RWPE2 (cell line): ENCODE measurements around the gene MIPEP.

Experiments
- ATAC-seq: fragments of 200-7000 bp; cut with Tn5 transposase; 3 replicates; pipeline ENCODE4 v1.9.1; 2021; ENCODE audit warnings: low read depth
- DNase-seq: peaks from one replicate; pipeline ENCODE4 v3.0.0-alpha.2; 2020; ENCODE audit warnings: low spot score
- H3K27ac ChIP-seq: fragments of 450-650 bp; 2 replicates; pipeline ENCODE4 v1.5.1; 2017; ENCODE audit warnings: mild to moderate bottlenecking; ENCODE audit not compliant: poor library complexity, severe bottlenecking
- H3K27me3 ChIP-seq: fragments of 250-450 bp; sonication (Bioruptor Pico); 2 replicates; pipeline ENCODE4 v1.5.1; 2021; ENCODE audit warnings: mild to moderate bottlenecking, moderate library complexity; ENCODE audit not compliant: insufficient read depth, poor library complexity, severe bottlenecking
- H3K36me3 ChIP-seq: fragments of 250-450 bp; sonication (Bioruptor Pico); 2 replicates; pipeline ENCODE4 v1.5.1; 2020; ENCODE audit warnings: low read depth, mild to moderate bottlenecking, moderate library complexity
- H3K4me1 ChIP-seq: fragments of 250-450 bp; sonication (Bioruptor Pico); 2 replicates; pipeline ENCODE4 v1.5.1; 2021; ENCODE audit warnings: mild to moderate bottlenecking, moderate library complexity; ENCODE audit not compliant: insufficient read depth, poor library complexity, severe bottlenecking
- H3K4me3 ChIP-seq: fragments of 250-450 bp; sonication (Bioruptor Pico); 2 replicates; pipeline ENCODE4 v1.5.1; 2021; ENCODE audit warnings: mild to moderate bottlenecking, moderate library complexity; ENCODE audit not compliant: severe bottlenecking
- H3K9me3 ChIP-seq: fragments of 250-450 bp; sonication (Bioruptor Pico); 2 replicates; pipeline ENCODE4 v1.5.1; 2021; ENCODE audit warnings: mild to moderate bottlenecking, moderate library complexity; ENCODE audit not compliant: severe bottlenecking
- TF ChIP-seq, protein P1 (sequence below): fragments of 450-650 bp; IDR thresholded peaks from one replicate; pipeline ENCODE4 v1.5.1; 2017; ENCODE audit warnings: mild to moderate bottlenecking, moderate library complexity; ENCODE audit not compliant: poor library complexity, severe bottlenecking

MIPEP gene

DNA sequence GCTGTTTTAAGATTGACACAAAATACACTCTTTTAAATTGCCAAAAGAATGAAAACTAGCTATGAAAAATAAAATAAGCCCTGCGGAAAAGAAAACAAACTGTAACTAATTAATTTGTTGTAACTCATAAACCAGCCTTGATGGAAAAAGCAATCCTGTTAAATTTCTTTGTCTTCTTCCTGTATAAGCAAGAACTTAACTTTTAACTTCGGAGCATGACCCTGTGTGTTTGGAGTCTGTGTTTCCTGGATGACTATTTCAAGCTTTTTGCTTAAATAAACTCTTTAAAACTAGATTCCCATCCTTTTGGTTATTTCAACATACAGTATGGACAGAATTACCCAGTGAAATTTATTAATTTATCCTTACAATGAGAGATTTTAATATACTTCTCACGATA lies 196.4 kb downstream of the MIPEP start:
- no peak for ATAC-seq

DNA sequence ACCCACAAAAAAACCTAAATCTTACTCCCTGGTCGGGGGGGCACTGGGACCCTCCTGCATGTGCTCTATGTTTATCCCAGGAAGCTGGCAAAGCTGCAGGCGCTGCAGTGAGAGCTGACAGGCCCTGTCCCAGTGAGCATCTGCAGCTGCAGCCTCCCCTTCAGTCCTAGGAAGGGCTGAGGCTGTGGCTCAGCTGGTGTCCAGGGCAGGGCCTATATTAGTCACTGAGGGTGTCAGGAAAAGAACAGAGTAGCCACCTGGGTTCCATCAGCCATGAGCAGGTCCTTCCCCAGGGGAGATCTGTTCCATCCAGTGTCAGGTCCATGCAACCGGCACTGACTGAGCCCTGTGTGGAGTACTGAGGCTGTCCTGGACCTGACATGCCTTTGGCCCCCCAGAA lies 198.5 kb downstream of the MIPEP start:
- DNase-seq (no peak), ATAC-seq (no peak)
- no peaks in the 10 kb centered on the region for H3K9me3 ChIP-seq
- H3K4me1 ChIP-seq: no peaks in the 10 kb centered on the region
- H3K4me3 ChIP-seq: no peak overlapping the region
- TF ChIP-seq, protein P1, sequence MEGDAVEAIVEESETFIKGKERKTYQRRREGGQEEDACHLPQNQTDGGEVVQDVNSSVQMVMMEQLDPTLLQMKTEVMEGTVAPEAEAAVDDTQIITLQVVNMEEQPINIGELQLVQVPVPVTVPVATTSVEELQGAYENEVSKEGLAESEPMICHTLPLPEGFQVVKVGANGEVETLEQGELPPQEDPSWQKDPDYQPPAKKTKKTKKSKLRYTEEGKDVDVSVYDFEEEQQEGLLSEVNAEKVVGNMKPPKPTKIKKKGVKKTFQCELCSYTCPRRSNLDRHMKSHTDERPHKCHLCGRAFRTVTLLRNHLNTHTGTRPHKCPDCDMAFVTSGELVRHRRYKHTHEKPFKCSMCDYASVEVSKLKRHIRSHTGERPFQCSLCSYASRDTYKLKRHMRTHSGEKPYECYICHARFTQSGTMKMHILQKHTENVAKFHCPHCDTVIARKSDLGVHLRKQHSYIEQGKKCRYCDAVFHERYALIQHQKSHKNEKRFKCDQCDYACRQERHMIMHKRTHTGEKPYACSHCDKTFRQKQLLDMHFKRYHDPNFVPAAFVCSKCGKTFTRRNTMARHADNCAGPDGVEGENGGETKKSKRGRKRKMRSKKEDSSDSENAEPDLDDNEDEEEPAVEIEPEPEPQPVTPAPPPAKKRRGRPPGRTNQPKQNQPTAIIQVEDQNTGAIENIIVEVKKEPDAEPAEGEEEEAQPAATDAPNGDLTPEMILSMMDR: no peak
- no peak overlapping the region for H3K27ac ChIP-seq
- H3K36me3 ChIP-seq: no peaks in the 10 kb centered on the region
- no peaks in the 10 kb centered on the region for H3K27me3 ChIP-seq

More for the DNA sequence above, 196.4 kb downstream of the MIPEP start:
- Histone ChIP-seq H3K4me1 (no peaks in the 10 kb centered on the region), H3K36me3 (no peaks in the 10 kb centered on the region), H3K27me3 (no peaks in the 10 kb centered on the region), H3K9me3 (no peaks in the 10 kb centered on the region), H3K4me3 (no peak overlapping the region), H3K27ac (no peak overlapping the region)
- TF ChIP-seq, protein P1: no peak
- DNase-seq: no peak

DNA sequence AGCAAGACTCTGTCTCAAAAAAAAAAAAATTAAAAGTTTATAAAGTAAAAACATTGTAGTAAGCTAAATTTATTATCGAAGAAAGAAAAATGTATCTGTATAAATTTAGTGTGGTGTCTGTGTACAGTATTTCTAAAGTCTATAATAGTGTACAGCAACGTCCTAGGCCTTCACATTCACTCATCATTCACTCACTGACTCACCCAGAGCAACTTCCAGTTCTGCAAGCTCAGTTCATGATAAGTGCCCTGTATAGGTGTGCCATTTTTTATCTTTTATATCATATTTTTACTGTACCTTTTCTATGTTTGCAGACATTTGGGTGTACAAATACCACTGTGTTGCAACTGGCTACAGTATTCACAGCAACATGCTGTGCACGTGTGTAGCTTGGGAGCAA lies 200.9 kb downstream of the MIPEP start:
- H3K9me3 ChIP-seq: no peaks in the 10 kb centered on the region
- TF ChIP-seq, protein P1: no peak
- H3K36me3 ChIP-seq: no peaks in the 10 kb centered on the region
- no peaks in the 10 kb centered on the region for H3K27me3 ChIP-seq
- H3K4me3 ChIP-seq: no peak overlapping the region
- no peak overlapping the region for H3K27ac ChIP-seq
- DNase-seq (no peak), ATAC-seq (no peak)
- H3K4me1 ChIP-seq: no peaks in the 10 kb centered on the region

DNA sequence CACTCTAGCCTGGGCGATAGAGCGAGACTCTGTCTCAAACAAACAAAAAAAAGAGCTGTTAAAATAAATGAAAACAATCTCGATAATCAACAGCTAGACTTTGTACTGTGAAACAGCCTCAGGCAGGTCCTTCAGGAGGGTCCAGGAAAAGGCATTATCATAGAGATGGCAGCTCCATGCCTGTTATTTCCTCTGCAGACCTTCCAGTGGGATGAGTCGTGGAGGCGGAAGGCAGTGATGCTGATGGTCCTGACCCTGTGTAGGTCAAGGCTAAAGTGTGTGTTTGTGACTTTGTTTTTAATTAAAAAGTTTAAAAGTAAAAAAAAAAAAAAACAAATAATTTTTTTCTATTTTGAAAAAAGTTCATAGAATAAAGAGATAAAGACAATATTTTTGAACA lies 201.6 kb downstream of the MIPEP start:
- Histone ChIP-seq H3K9me3 (no peaks in the 10 kb centered on the region), H3K27ac (no peak overlapping the region), H3K27me3 (no peaks in the 10 kb centered on the region), H3K36me3 (no peaks in the 10 kb centered on the region), H3K4me1 (no peaks in the 10 kb centered on the region), H3K4me3 (no peak overlapping the region)
- ATAC-seq: no peak
- DNase-seq: no peak
- TF ChIP-seq, protein P1: no peak

DNA sequence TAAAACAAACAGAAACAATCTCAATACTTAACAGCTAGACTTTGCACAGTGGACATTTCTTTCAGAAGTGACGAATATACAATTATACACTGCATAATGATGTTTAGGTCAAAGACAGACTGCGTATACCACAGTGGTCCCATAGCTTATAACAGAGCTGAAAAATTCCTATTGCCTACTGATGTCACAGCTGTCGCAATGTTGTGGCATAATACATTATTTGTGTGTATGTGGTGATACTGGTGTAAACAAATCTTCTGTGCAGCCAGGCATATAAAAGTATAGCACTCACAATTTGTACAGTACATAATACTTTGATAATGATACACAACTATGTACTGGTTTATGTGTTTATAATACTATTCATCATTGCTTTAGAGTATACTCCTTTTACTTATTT lies 202.3 kb downstream of the MIPEP start:
- Histone ChIP-seq H3K27me3 (no peaks in the 10 kb centered on the region), H3K9me3 (no peaks in the 10 kb centered on the region), H3K4me3 (no peak overlapping the region), H3K4me1 (no peaks in the 10 kb centered on the region), H3K27ac (no peak overlapping the region), H3K36me3 (no peaks in the 10 kb centered on the region)
- ATAC-seq (no peak), DNase-seq (no peak)
- TF ChIP-seq, protein P1: no peak
